GM12878 (cell line): ENCODE measurements around the gene SIVA1. TPM values are rescaled to one million over a fixed set of nuclear protein-coding genes. Genes with fewer than 3 reads are reported as not detected.

Experiments
- ATAC-seq: fragments of 200-7000 bp; cut with Tn5 transposase; 3 replicates; pipeline ENCODE4 v1.9.1; 2020; ENCODE audit warnings: mild to moderate bottlenecking, moderate library complexity
- BruUV-seq: library from RNA; stranded (reverse); fragments of 400-500 nt; replicated peaks from 2 replicates; lab custom pipeline; 2021; lab: Mats Ljungman, UMichigan
- CTCF ChIA-PET: fragments of 300-600 bp; sonication (Branson Sonifier 250); formaldehyde crosslinking; extraction: SDS; loops from one replicate; lab custom pipeline; 2021; ENCODE audit warnings: inconsistent platforms; lab: Yijun Ruan, JAX
- POLR2A ChIA-PET: fragments of 350-600 bp; formaldehyde crosslinking; extraction: SDS; loops from one replicate; lab custom pipeline; 2021; ENCODE audit warnings: inconsistent platforms; lab: Charles Lee
- RAD21 ChIA-PET: fragments of 300-600 bp; sonication (Branson Sonifier 250); formaldehyde crosslinking; loops from one replicate; lab custom pipeline; 2023; ENCODE audit warnings: antibody characterized with exemption; ENCODE audit not compliant: unreplicated experiment; lab: Charles Lee
- SMC1A ChIA-PET: fragments of 300-600 bp; sonication (Branson Sonifier 250); formaldehyde crosslinking; loops from one replicate; lab custom pipeline; 2023; ENCODE audit not compliant: unreplicated experiment, uncharacterized antibody; lab: Charles Lee
- DNase-seq: peaks from one replicate; pipeline ENCODE4 v3.0.0-alpha.2; 2011; ENCODE audit warnings: low read depth, low spot score
- FAIRE-seq: peaks from 3 replicates; lab custom pipeline; 2011; peaks lifted over from hg19 to GRCh38; lab: Jason Lieb, UNC
- H2AFZ ChIP-seq: 2 replicates; pipeline ENCODE4 v1.6.0; 2011; ENCODE audit warnings: low read depth, low read length, control low read depth; ENCODE audit not compliant: control insufficient read depth
- H3K27ac ChIP-seq: 2 replicates; pipeline ENCODE4 v1.5.1; 2011; ENCODE audit warnings: control low read depth; ENCODE audit not compliant: control insufficient read depth, insufficient read depth
- H3K27me3 ChIP-seq, 2 experiments: replicated peaks in 1 of 2; 2 replicates each; pipeline versions ENCODE4 v1.6.0 to v1.6.1; 2011; ENCODE audit warnings: low read length in 1 of 2; ENCODE audit not compliant: control insufficient read depth in 2 of 2, insufficient read depth in 2 of 2
- H3K36me3 ChIP-seq, 2 experiments: 2 replicates each; pipeline ENCODE4 v1.5.1; 2011; ENCODE audit warnings: low read length in 1 of 2; ENCODE audit not compliant: control insufficient read depth in 2 of 2, insufficient read depth in 2 of 2
- H3K4me1 ChIP-seq: 2 replicates; pipeline ENCODE4 v1.6.1; 2011; ENCODE audit warnings: mild to moderate bottlenecking, low read length, moderate library complexity, mixed read lengths; ENCODE audit not compliant: control insufficient read depth, insufficient read depth
- H3K4me2 ChIP-seq: 2 replicates; pipeline ENCODE4 v1.6.0; 2011; ENCODE audit warnings: control low read depth; ENCODE audit not compliant: control insufficient read depth, insufficient read depth
- H3K4me3 ChIP-seq: fragments of 200-600 bp; sonication (generic); 2 replicates; pipeline ENCODE4 v1.5.1; 2016
- H3K79me2 ChIP-seq: 2 replicates; pipeline ENCODE4 v1.6.0; 2011; ENCODE audit warnings: low read length; ENCODE audit not compliant: control insufficient read depth, insufficient read depth
- H3K9ac ChIP-seq: 2 replicates; pipeline ENCODE4 v1.8.0; 2011; ENCODE audit warnings: low read length, control low read depth, mixed read lengths; ENCODE audit not compliant: control insufficient read depth, insufficient read depth
- H3K9me3 ChIP-seq: replicated peaks from 3 replicates; pipeline ENCODE4 v1.5.1; 2011; ENCODE audit warnings: mild to moderate bottlenecking, low read length; ENCODE audit not compliant: control insufficient read depth, insufficient read depth
- H4K20me1 ChIP-seq: 2 replicates; pipeline ENCODE4 v1.6.0; 2011; ENCODE audit not compliant: control insufficient read depth, insufficient read depth
- BACH1 ChIP-seq: fragments of 450-650 bp; IDR thresholded peaks from 2 replicates; pipeline ENCODE4 v1.6.1; 2017; ENCODE audit warnings: mild to moderate bottlenecking, borderline replicate concordance
- BHLHE40 ChIP-seq, 2 experiments: fragments of 450-650 bp in 1 of 2; IDR thresholded peaks; 2 replicates each; pipeline ENCODE4 v1.6.1; 2011 to 2017; ENCODE audit warnings: low read depth in 2 of 2, borderline replicate concordance in 1 of 2, improper control_type of control experiment in 1 of 2, low read length in 1 of 2, mild to moderate bottlenecking in 1 of 2
- BRCA1 ChIP-seq: IDR thresholded peaks from 2 replicates; pipeline ENCODE4 v1.6.1; 2011; ENCODE audit warnings: low read depth, low read length, improper control_type of control experiment
- CBFB ChIP-seq: IDR thresholded peaks from 2 replicates; pipeline ENCODE4 v1.6.1; 2016; ENCODE audit warnings: antibody characterized with exemption, low read depth
- MTA2 ChIP-seq: fragments of 450-650 bp; IDR thresholded peaks from 2 replicates; pipeline ENCODE4 v1.6.1; 2016; ENCODE audit warnings: low read depth, mild to moderate bottlenecking, moderate library complexity
- MXI1 ChIP-seq: fragments of 150-350 bp; IDR thresholded peaks from 2 replicates; pipeline ENCODE4 v1.6.1; 2011; ENCODE audit warnings: low read depth, mild to moderate bottlenecking, inconsistent platforms, low read length, improper control_type of control experiment
- NRF1 ChIP-seq: conservative IDR thresholded peaks from 2 replicates; pipeline ENCODE4 v1.6.1; 2011; ENCODE audit warnings: mild to moderate bottlenecking, low read depth, low read length, improper control_type of control experiment
- PAX5 ChIP-seq: IDR thresholded peaks from 2 replicates; pipeline ENCODE4 v1.6.1; 2011; ENCODE audit warnings: low read depth, low read length, borderline replicate concordance
- RB1 ChIP-seq: fragments of 450-650 bp; formaldehyde crosslinking; IDR thresholded peaks from 2 replicates; pipeline ENCODE4 v1.6.1; 2017; ENCODE audit warnings: mild to moderate bottlenecking, borderline replicate concordance
- SRF ChIP-seq, 2 experiments: IDR thresholded peaks; 2 replicates each; pipeline ENCODE4 v1.6.1; 2011; ENCODE audit warnings: low read depth in 2 of 2, low read length in 2 of 2, mild to moderate bottlenecking in 1 of 2, moderate library complexity in 1 of 2
- TARDBP ChIP-seq: IDR thresholded peaks from 2 replicates; pipeline ENCODE4 v1.6.1; 2016; ENCODE audit warnings: borderline replicate concordance
- TBL1XR1 ChIP-seq: IDR thresholded peaks from 2 replicates; pipeline ENCODE4 v1.6.1; 2012; ENCODE audit warnings: low read depth, low read length, improper control_type of control experiment
- YY1 ChIP-seq: IDR thresholded peaks from 2 replicates; pipeline ENCODE4 v1.6.1; 2011; ENCODE audit warnings: low read depth, mild to moderate bottlenecking, low read length
- ZNF274 ChIP-seq: IDR thresholded peaks from one replicate; pipeline ENCODE4 v1.8.0; 2011; ENCODE audit not compliant: insufficient read length, insufficient read depth
- WGBS: methylation state at CpG from one replicate; pipeline ENCODE4 v1.1.6; 2016; ENCODE audit warnings: low lambda C conversion rate; ENCODE audit not compliant: insufficient replicate concordance, insufficient coverage; ENCODE audit errors: missing lambda C conversion rate; 5-methylcytosine and 5-hydroxymethylcytosine counted together
- in situ Hi-C: fragments of 300-500 bp; cut with MboI; formaldehyde crosslinking; loops from 9 replicates; pipeline ENCODE4 v1.14.3; 2018; ENCODE audit warnings: mixed read lengths
- intact Hi-C: fragments of 100-400 bp; cut with micrococcal nuclease; formaldehyde crosslinking; loops from one replicate; pipeline ENCODE4 v1.14.2; 2022; ENCODE audit not compliant: unreplicated experiment
- polyA plus RNA-seq, 11 experiments: library from polyadenylated mRNA; depleted of rRNA in 4 of 11; unstranded in 6 of 11; stranded (reverse) in 5 of 11; fragments of >200 nt; fragmentation: Nextera tagmentation in 4 of 11; fragmentation: Illumina TruSeq in 1 of 11; extraction: Ambion mirVana in 4 of 11; extraction: Trizol in 1 of 11; gene quantifications; 1 replicate in 1 of 11; 2 replicates in 10 of 11; pipeline versions ENCODE4 v1.2.1 to v1.2.3, GENCODE V29; 2011 to 2016; ENCODE audit warnings: inconsistent platforms in 2 of 11, missing spikeins in 2 of 11, low read depth in 1 of 11
- total RNA-seq, 4 experiments: library from RNA; depleted of rRNA in 3 of 4; stranded (reverse); fragments of >200 nt in 3 of 4; fragmentation: Illumina TruSeq in 1 of 4; extraction: Trizol in 1 of 4; gene quantifications; 2 replicates each; pipeline versions ENCODE4 v1.2.1 to v1.2.3, GENCODE V29; 2013 to 2021

SIVA1 gene
- total and polyA plus RNA-seq, 10 of the 15 experiments (the other 5 are each of a cell fraction or from before 2014, with no cell fraction given) = 4.6 to 282 (median 106) TPM

DNA sequence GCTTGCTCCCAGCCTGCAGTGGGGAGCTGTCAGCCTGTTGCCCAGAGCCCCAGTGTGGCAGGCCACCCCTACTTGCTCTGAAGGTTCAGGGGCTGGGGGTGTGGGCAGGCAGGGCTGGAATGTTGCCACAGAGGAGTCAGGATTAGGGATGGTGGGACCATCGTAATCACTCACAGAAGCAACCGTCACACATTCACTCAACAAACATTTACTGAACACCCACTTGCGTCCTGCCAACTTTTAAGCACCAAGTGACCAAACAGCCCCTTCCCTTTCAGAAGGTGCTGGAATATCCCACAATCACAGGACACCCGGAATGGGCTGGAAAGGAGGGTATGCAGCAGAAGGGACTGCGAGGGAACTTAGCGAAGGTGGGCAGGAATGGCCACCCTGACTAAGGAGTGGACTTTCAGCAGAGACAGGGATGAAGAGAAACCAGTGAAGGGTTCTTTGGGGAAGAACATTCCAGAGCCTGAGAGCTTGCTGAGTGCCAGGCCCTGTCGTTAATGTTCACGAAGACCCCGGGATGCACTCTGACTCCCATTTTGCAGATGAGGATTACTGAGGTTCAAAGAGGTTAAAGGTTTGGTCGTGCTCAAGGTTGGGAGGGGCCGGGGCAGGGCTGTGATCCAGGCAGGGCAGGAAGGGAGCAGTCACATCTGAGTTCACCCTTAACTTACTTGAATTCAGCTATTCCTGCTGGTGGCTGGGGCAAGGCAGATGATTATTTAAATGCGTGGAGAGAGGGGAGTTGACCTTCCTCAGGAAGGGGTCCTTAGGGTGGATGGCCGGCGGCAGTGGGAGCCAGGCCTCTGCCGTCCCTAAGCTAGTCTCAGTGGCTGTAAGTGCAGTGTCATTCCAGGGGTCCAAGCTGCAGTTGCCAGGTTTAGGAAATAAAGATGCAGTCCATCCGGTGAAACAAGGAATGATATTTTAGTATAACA, 45.6 kb downstream of the SIVA1 start:
- H2AFZ ChIP-seq = no peak overlapping the region
- DNase-seq (no peak), FAIRE-seq (no peak), ATAC-seq (no peak)
- in situ Hi-C loops = no loop called here
- no peaks in the 10 kb centered on the region for H3K36me3 ChIP-seq
- SMC1A ChIA-PET = no interaction called here
- H3K4me3 ChIP-seq = no peak overlapping the region
- peaks cover 15% of the 10 kb centered on the region for H3K79me2 ChIP-seq
- H3K9ac ChIP-seq = no peak overlapping the region
- intact Hi-C loops = no loop called here
- H3K4me2 ChIP-seq = no peak overlapping the region
- H3K9me3 ChIP-seq = no peaks in the 10 kb centered on the region
- H4K20me1 ChIP-seq = no peaks in the 10 kb centered on the region; the same call in 1 of the 2 replicates
- POLR2A ChIA-PET = no interaction called here
- CTCF ChIA-PET = no interaction called here
- H3K27ac ChIP-seq = no peak overlapping the region
- RAD21 ChIA-PET = interaction anchor here (1.2 kb wide), 1 partner anchor 28 kb away, joined by 3 read pairs; no protein-coding TSS in a partner anchor
- BruUV-seq = no TSS peak
- peaks cover 0 to 3% of the 10 kb centered on the region in 2 experiments; a peak in 2 of 4 replicates for H3K27me3 ChIP-seq
- no peak for TF ChIP-seq TARDBP
- TF ChIP-seq TBL1XR1 = no peak
- no peak for TF ChIP-seq NRF1
- no peak for TF ChIP-seq MTA2
- no peak for TF ChIP-seq BACH1
- TF ChIP-seq SRF (IDR thresholded peaks at IDR 0.05; ENCODE audit: low read depth in 2 of 2, low read length in 2 of 2) = no peak
- TF ChIP-seq BRCA1 = no peak
- no peak for TF ChIP-seq MXI1
- TF ChIP-seq BHLHE40 (IDR thresholded peaks at IDR 0.05; ENCODE audit: borderline replicate concordance in 1 of 2, low read depth in 2 of 2, low read length in 1 of 2) = no peak
- no peak for TF ChIP-seq PAX5
- no peak for TF ChIP-seq ZNF274
- no peak for TF ChIP-seq RB1
- TF ChIP-seq YY1 = no peak
- TF ChIP-seq CBFB = no peak
- peaks cover 25% of the 10 kb centered on the region for H3K4me1 ChIP-seq
- 86% methylated on average over 16 of the region's 16 CpGs for WGBS
